Fibroblast of lung (primary cell): ENCODE data around the gene NFASC. TPM values are rescaled to one million over a fixed set of nuclear protein-coding genes. Genes with fewer than 3 reads are reported as not detected.
A peak's percentile ranks its signal among the peaks of the same experiment; 100 is the strongest.

Source experiments
- DNase-seq, 2 donors: peaks; one replicate each; pipeline versions ENCODE4 v3.0.0 to v3.0.0-alpha.2; 2010; ENCODE audit warnings: low read depth in 2 of 2
- H2AFZ ChIP-seq: 2 replicates; pipeline ENCODE4 v1.5.1; 2012; ENCODE audit warnings: low read length, control low read depth, inconsistent platforms
- H3K27ac ChIP-seq: 2 replicates; pipeline ENCODE4 v1.5.1; 2011; ENCODE audit warnings: low read length, control low read depth; ENCODE audit not compliant: insufficient read depth
- H3K27me3 ChIP-seq: 2 replicates; pipeline ENCODE4 v1.5.1; 2011; ENCODE audit warnings: mild to moderate bottlenecking, low read length; ENCODE audit not compliant: control insufficient read depth, insufficient read depth
- H3K36me3 ChIP-seq: 2 replicates; pipeline ENCODE4 v1.5.1; 2011; ENCODE audit warnings: low read length; ENCODE audit not compliant: control insufficient read depth, insufficient read depth
- H3K4me1 ChIP-seq: 2 replicates; pipeline ENCODE4 v1.5.1; 2011; ENCODE audit warnings: low read length; ENCODE audit not compliant: control insufficient read depth, insufficient read depth; ENCODE audit errors: extremely low read depth
- H3K4me2 ChIP-seq: 2 replicates; pipeline ENCODE4 v1.5.1; 2011; ENCODE audit warnings: low read length, control low read depth; ENCODE audit not compliant: insufficient read depth; ENCODE audit errors: extremely low read depth
- H3K4me3 ChIP-seq, 4 experiments: fragments of 200-600 bp in 1 of 4; sonication (generic) in 1 of 4; replicated peaks in 1 of 4; 2 replicates each; pipeline ENCODE4 v1.5.1; 2011 to 2016; ENCODE audit warnings: low read length in 4 of 4, low read depth in 3 of 4, mild to moderate bottlenecking in 3 of 4, control low read depth in 2 of 4, inconsistent platforms in 1 of 4, mixed read lengths in 1 of 4; ENCODE audit not compliant: insufficient read depth in 1 of 4; ENCODE audit errors: control extremely low read depth in 1 of 4
- H3K79me2 ChIP-seq: 2 replicates; pipeline ENCODE4 v1.5.1; 2012; ENCODE audit warnings: mild to moderate bottlenecking, low read length, inconsistent platforms; ENCODE audit not compliant: control insufficient read depth, insufficient read depth
- H3K9ac ChIP-seq: 2 replicates; pipeline ENCODE4 v1.5.1; 2011; ENCODE audit warnings: mild to moderate bottlenecking, low read length, control low read depth; ENCODE audit not compliant: insufficient read depth
- H3K9me3 ChIP-seq: 2 replicates; pipeline ENCODE4 v1.5.1; 2012; ENCODE audit warnings: low read depth, low read length; ENCODE audit not compliant: control insufficient read depth, insufficient read depth
- H4K20me1 ChIP-seq: 2 replicates; pipeline ENCODE4 v1.5.1; 2011; ENCODE audit warnings: low read length; ENCODE audit not compliant: control insufficient read depth, insufficient read depth; ENCODE audit errors: extremely low read depth
- CTCF ChIP-seq, 2 donors: IDR thresholded peaks in 1 of 2; conservative IDR thresholded peaks in 1 of 2; 1 replicate in 1 of 2; 2 replicates in 1 of 2; pipeline ENCODE4 v1.5.1; 2011 to 2012; ENCODE audit warnings: low read length in 2 of 2, control low read depth in 1 of 2, inconsistent platforms in 1 of 2, low read depth in 1 of 2, mild to moderate bottlenecking in 1 of 2
- EZH2 ChIP-seq: IDR thresholded peaks from 2 replicates; pipeline ENCODE4 v1.5.1; 2012; ENCODE audit warnings: low read length, control low read depth, mild to moderate bottlenecking; ENCODE audit errors: missing control alignments
- polyA plus RNA-seq, 2 donors: library from polyadenylated mRNA; depleted of rRNA in 1 of 2; stranded (reverse) in 1 of 2; unstranded in 1 of 2; fragments of >200 nt; gene quantifications; 2 replicates each; pipeline ENCODE4 v1.2.1, GENCODE V29; 2011 to 2012; ENCODE audit warnings: missing spikeins in 1 of 2
- total RNA-seq: library from RNA; depleted of rRNA; stranded (reverse); fragments of >200 nt; gene quantifications from 2 replicates; pipeline ENCODE4 v1.2.1, GENCODE V29; 2014

Gene NFASC
- total and polyA plus RNA-seq, 2 donors (not counting 1 experiment from before 2014, with no cell fraction given): 13.4 to 16.5 TPM

GRCh38 chr1:205061665-205062069, 191.0 kb downstream of the NFASC start:
- Histone ChIP-seq H3K79me2 (no peaks in the 10 kb centered on the region), H3K27ac (no peak overlapping the region), H4K20me1 (no peaks in the 10 kb centered on the region), H3K9ac (no peak overlapping the region), H3K4me2 (no peak overlapping the region), H3K27me3 (peaks cover 2% of the 10 kb centered on the region), H2AFZ (no peak overlapping the region), H3K9me3 (no peaks in the 10 kb centered on the region), H3K36me3 (no peaks in the 10 kb centered on the region), H3K4me3 (no peak overlapping the region), H3K4me1 (no peaks in the 10 kb centered on the region)
- DNase-seq: peak; percentile 48 to 55
- peak; percentile 93 to 94 for TF ChIP-seq CTCF (conservative IDR thresholded peaks at IDR 0.05 in 1 of 2, IDR thresholded peaks at IDR 0.05 in 1 of 2; ENCODE audit: low read depth in 1 of 2, low read length in 2 of 2)
- no peak for TF ChIP-seq EZH2

GRCh38 chr1:205062319-205062718, 191.7 kb downstream of the NFASC start:
- H3K27ac ChIP-seq: no peak overlapping the region
- no peak overlapping the region for H3K4me2 ChIP-seq
- no peaks in the 10 kb centered on the region for H4K20me1 ChIP-seq
- no peak for DNase-seq
- no peaks in the 10 kb centered on the region for H3K27me3 ChIP-seq
- H3K4me3 ChIP-seq: no peak overlapping the region
- H3K9ac ChIP-seq: no peak overlapping the region
- no peaks in the 10 kb centered on the region for H3K9me3 ChIP-seq
- no peak overlapping the region for H2AFZ ChIP-seq
- no peaks in the 10 kb centered on the region for H3K4me1 ChIP-seq
- no peaks in the 10 kb centered on the region for H3K79me2 ChIP-seq
- TF ChIP-seq EZH2: no peak
- no peak for TF ChIP-seq CTCF (conservative IDR thresholded peaks at IDR 0.05 in 1 of 2, IDR thresholded peaks at IDR 0.05 in 1 of 2; ENCODE audit: low read depth in 1 of 2, low read length in 2 of 2)
- H3K36me3 ChIP-seq: no peaks in the 10 kb centered on the region

GRCh38 chr1:205062895-205063294, 192.2 kb downstream of the NFASC start:
- Histone ChIP-seq H3K4me2 (no peak overlapping the region), H3K9me3 (no peaks in the 10 kb centered on the region), H3K27me3 (no peaks in the 10 kb centered on the region), H3K36me3 (no peaks in the 10 kb centered on the region), H3K4me3 (no peak overlapping the region), H2AFZ (no peak overlapping the region), H3K9ac (no peak overlapping the region), H3K79me2 (no peaks in the 10 kb centered on the region), H4K20me1 (no peaks in the 10 kb centered on the region), H3K4me1 (no peaks in the 10 kb centered on the region), H3K27ac (no peak overlapping the region)
- no peak for DNase-seq
- TF ChIP-seq EZH2 (no peak), CTCF (conservative IDR thresholded peaks at IDR 0.05 in 1 of 2, IDR thresholded peaks at IDR 0.05 in 1 of 2; ENCODE audit: low read depth in 1 of 2, low read length in 2 of 2) (no peak)
